Measurements from ENCODE around the gene COL18A1. TPM values are rescaled to one million over a fixed set of nuclear protein-coding genes. Genes with fewer than 3 reads are reported as not detected.

Gene COL18A1
- total RNA-seq, 4 donors from 2014 or later: 19.3 to 121 (median 23.3) TPM

- WGBS, 2 donors (ENCODE audit: low coverage in 1 of 2): 90% methylated on average over 32 of the region's 32 CpGs; no CpG with 5 or more reads in 1 of the 2 donors
- Histone ChIP-seq H3K36me3 (no peaks in the 10 kb centered on the region), H3K27ac (no peak overlapping the region), H3K27me3 (no peaks in the 10 kb centered on the region), H3K4me3 (no peak overlapping the region), H3K9me3 (no peaks in the 10 kb centered on the region), H3K4me1 (peaks cover 0 to 6% (median 2%) of the 10 kb centered on the region in 4 donors)
- in situ Hi-C loops (cut with MboI; ENCODE audit: low pct_ligation_motif_present in 1 of 4, low pct_unique_long_range_greater_than_20kb in 1 of 4, low sequenced_read_pairs in 3 of 4) (no loop called here), intact Hi-C loops (cut with DNase I; ENCODE audit: low total_unique reads) (no loop called here)
- TF ChIP-seq POLR2AphosphoS5 (IDR thresholded peaks at IDR 0.05) (no peak), POLR2A (IDR thresholded peaks at IDR 0.05) (no peak), EP300 (IDR thresholded peaks at IDR 0.05; ENCODE audit: low read depth) (no peak)
- TF ChIP-seq, protein P1, sequence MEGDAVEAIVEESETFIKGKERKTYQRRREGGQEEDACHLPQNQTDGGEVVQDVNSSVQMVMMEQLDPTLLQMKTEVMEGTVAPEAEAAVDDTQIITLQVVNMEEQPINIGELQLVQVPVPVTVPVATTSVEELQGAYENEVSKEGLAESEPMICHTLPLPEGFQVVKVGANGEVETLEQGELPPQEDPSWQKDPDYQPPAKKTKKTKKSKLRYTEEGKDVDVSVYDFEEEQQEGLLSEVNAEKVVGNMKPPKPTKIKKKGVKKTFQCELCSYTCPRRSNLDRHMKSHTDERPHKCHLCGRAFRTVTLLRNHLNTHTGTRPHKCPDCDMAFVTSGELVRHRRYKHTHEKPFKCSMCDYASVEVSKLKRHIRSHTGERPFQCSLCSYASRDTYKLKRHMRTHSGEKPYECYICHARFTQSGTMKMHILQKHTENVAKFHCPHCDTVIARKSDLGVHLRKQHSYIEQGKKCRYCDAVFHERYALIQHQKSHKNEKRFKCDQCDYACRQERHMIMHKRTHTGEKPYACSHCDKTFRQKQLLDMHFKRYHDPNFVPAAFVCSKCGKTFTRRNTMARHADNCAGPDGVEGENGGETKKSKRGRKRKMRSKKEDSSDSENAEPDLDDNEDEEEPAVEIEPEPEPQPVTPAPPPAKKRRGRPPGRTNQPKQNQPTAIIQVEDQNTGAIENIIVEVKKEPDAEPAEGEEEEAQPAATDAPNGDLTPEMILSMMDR (IDR thresholded peaks at IDR 0.05): no peak
- no peak for DNase-seq
Measured at GRCh38 chr21:45423968-45424853, 19.2 kb downstream of the COL18A1 start.

GRCh38 chr21:45424854-45425795, 20.2 kb downstream of the COL18A1 start:
- no peak for DNase-seq
- H3K27me3 ChIP-seq: no peaks in the 10 kb centered on the region
- H3K4me1 ChIP-seq: peaks cover 0 to 6% (median 2%) of the 10 kb centered on the region in 4 donors
- in situ Hi-C loops (cut with MboI; ENCODE audit: low pct_ligation_motif_present in 1 of 4, low pct_unique_long_range_greater_than_20kb in 1 of 4, low sequenced_read_pairs in 3 of 4) (loop anchor here in 2 of 4 donors (25.0 kb wide), 2 partner anchors 138 to 288 kb away; partner anchors contain the start of gene POFUT2 (in 1 of the 2)), intact Hi-C loops (cut with DNase I; ENCODE audit: low total_unique reads) (no loop called here)
- TF ChIP-seq, protein P1 (IDR thresholded peaks at IDR 0.05): no peak
- TF ChIP-seq POLR2A (IDR thresholded peaks at IDR 0.05) (no peak), POLR2AphosphoS5 (IDR thresholded peaks at IDR 0.05) (no peak), EP300 (IDR thresholded peaks at IDR 0.05; ENCODE audit: low read depth) (no peak)
- no peak overlapping the region for H3K27ac ChIP-seq
- no peaks in the 10 kb centered on the region for H3K36me3 ChIP-seq
- H3K4me3 ChIP-seq: no peak overlapping the region
- WGBS, 2 donors (ENCODE audit: low coverage in 1 of 2): 88% methylated on average over 27 of the region's 37 CpGs; no CpG with 5 or more reads in 1 of the 2 donors
- no peaks in the 10 kb centered on the region for H3K9me3 ChIP-seq

DNA sequence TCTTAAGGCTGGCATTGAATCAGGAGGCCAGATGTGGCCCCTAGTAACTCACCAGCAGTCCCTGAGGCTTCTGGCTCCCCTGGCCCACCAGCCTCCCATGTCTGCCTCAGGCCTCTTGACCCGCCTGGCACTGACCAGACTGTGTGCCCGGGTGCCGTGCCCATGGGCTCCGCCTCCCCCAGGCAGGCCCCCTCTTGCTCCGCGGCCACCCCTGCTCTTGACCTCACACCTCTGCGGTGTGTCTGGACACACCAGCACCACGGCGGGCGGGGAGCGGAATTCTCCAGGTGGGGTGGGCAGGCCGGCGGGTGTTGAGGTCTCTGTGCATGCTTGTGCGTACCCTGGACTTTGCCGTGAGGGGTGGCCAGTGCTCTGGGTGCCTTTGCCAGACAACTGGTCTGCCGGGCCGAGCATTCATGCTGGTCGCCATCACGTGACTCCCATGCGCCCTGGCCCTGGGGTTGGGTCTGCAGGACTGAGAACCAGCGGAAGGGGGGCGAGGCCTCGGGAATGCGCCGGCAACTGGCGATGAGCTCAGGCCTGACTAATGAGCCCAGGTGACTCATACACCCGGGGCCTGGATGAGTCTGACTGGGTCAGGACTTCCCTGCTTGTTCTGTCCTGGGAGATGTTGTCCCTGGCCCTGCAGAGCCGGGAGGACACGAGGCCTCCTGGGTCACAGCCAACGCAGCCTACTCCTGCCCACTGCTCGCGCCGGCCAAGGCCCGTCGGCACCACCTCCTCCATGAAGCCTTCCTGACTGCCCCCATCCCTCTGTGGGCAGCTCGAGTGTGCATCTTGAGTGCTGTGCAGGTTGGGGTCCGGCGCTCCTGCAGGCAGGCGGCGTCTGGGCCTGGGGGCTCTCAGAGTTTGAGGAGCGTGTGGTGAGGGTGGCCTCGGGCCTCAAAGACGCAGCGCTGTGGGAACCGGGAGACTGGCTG, 22.6 kb downstream of the COL18A1 start:
- peak; percentile 50 for DNase-seq
- H3K4me3 ChIP-seq: no peak overlapping the region

More for the DNA sequence above, 22.6 kb downstream of the COL18A1 start:
- Histone ChIP-seq H3K27ac (peak overlapping the region; percentile 19 to 55 (median 25)), H3K27me3 (no peaks in the 10 kb centered on the region), H3K4me1 (peaks cover 4 to 6% (median 6%) of the 10 kb centered on the region in 4 donors), H3K36me3 (no peaks in the 10 kb centered on the region), H3K9me3 (no peaks in the 10 kb centered on the region)
- 77% methylated on average over 37 of the region's 45 CpGs; no CpG with 5 or more reads in 1 of the 2 donors for WGBS, 2 donors (ENCODE audit: low coverage in 1 of 2)
- TF ChIP-seq EP300 (IDR thresholded peaks at IDR 0.05; ENCODE audit: low read depth): no peak
- TF ChIP-seq, protein P1 (IDR thresholded peaks at IDR 0.05): no peak
- TF ChIP-seq POLR2AphosphoS5 (IDR thresholded peaks at IDR 0.05): peak in 1 of 3 donors; percentile 44
- no peak for TF ChIP-seq POLR2A (IDR thresholded peaks at IDR 0.05)
- intact Hi-C loops (cut with DNase I; ENCODE audit: low total_unique reads) (no loop called here), in situ Hi-C loops (cut with MboI; ENCODE audit: low pct_ligation_motif_present in 1 of 4, low pct_unique_long_range_greater_than_20kb in 1 of 4, low sequenced_read_pairs in 3 of 4) (loop anchor here in 2 of 4 donors (25.0 kb wide), 2 partner anchors 140 to 290 kb away; partner anchors contain the start of gene POFUT2 (in 1 of the 2))

All from transverse colon (tissue), 4 donors.